GM18526 (cell line): Measurements from ENCODE around the gene SCARB2.

ENCODE experiments used
- POLR2A ChIP-seq: IDR thresholded peaks from 3 replicates; pipeline ENCODE4 v1.6.1; 2011; ENCODE audit not compliant: insufficient read length; ENCODE audit errors: extremely low read depth

The SCARB2 gene

DNA sequence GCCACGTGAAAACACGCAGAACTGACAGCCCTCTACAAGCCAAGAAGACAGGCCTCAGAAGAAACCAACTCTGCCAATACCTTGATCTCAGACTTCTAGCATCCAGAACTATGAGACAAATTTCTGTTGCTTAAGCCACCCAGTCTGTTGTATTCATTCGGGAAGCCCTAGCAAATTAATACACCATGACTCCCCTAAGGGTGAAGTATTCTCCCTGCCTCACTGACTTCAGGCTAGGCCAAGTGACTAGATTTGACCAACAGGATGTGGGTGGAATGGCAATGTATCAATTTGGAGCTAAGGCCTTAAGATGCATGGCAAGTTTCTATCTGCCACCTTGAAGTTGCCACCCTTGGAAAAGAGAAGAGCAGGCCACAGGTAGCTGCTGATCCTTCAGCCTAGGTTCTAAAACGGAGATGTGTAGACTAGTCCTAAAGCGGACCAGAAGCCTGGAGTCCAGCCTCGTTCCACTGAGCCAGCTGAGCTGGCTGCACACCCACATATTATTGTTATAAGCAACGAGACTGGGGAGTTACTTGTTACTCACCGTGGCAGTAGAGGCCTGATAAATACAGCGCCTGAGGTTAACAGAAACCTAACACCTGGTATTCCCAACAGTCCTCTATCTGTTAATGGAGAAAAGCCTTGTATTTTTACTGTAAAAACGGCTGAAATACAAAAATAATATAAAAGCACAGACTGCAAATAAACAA lies 16.4 kb downstream of the SCARB2 start:
- TF ChIP-seq POLR2A: no peak

DNA sequence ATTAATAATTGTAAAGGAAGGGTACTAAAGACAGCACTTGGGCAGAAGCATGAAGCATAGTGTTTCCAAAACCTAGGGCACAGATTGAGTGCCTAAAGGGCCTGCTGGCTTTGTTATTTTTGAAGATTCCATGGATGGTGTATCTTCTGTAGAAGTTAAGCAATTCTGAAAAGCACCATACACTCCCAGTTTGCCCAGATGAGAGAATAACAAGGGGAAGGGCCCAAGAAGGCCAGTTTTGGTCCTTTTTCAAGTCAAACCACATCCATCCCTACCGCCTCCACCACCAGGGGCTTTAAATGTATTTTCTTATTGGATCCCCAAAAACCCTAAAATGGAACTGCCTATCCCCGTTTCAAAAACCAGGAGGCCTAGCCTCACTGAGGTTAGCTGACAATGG lies 17.2 kb downstream of the SCARB2 start:
- no peak for TF ChIP-seq POLR2A

DNA sequence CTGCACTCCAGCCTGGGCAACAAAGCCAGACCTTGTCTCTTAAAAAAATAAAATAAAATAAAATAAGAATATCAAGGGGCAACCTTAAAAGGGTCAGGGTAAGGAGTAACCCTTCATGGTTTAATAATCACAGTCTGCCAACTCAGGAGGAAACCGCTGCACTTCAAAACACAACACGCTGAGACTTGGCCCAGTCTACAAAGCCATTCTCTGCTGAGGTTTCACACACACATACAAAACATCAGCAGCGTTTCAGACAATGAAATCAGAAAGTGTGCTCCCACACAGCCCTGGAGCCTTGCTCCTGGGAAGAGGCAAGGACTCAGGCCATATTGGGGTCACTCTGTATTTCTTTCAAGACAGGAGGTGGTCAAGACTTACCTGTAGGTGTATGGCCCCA lies 18.3 kb downstream of the SCARB2 start:
- no peak for TF ChIP-seq POLR2A

DNA sequence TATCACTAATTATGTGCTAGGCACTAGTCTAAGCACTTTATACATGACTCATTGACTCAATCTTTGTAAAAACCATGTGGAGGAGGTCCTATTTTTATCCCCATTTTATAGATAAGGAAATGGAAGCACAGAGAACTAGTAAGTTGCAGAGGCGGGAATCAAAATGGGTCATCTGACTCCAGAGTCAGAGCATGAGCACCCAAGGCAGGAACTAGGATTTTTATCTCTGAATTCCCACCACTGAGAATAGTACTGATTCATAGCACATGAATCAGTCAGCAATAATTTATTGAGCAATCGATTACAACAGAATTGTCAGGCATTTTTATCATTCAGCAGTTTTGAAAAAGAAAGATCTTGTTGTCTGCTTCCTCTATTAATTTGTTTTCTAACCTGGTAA lies 19.3 kb downstream of the SCARB2 start:
- no peak for TF ChIP-seq POLR2A

DNA sequence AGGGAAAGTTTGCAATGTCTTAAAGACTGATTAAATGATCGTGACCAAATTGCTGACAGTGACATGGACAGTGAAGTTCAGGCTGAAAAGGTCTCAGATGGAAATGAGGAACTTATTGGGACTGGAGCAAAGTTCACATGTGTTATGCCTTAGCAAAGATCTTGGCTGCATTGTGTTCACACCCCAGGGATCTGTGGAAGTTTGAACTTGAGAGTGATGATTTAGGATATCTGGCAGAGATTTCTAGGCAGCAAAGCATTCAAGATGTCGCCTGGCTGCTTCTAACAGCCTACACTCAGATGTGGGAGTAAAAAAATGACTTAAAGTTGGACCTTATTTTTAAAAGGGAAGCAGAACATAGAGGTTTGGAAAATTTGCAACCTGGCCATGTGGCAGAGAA lies 21.4 kb downstream of the SCARB2 start:
- TF ChIP-seq POLR2A: no peak

DNA sequence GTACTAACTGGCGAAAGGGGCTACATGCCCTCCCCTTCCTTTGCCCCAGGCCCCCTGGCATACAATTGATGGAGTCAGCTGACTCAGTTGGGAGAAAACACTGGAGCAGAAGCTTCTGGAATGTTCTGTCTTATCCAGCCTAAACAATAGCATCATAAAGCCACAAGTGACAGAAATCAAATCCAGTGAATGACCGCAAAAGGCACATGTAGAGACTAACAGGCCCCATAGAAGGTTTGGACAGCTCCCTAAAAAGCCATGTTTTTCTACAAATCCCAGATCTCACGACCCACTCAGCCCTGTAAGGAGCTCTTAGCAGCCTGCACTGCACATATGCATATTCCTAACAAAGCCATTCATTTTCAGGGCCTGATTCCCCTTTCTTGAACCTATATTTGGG lies 25.1 kb downstream of the SCARB2 start:
- no peak for TF ChIP-seq POLR2A

DNA sequence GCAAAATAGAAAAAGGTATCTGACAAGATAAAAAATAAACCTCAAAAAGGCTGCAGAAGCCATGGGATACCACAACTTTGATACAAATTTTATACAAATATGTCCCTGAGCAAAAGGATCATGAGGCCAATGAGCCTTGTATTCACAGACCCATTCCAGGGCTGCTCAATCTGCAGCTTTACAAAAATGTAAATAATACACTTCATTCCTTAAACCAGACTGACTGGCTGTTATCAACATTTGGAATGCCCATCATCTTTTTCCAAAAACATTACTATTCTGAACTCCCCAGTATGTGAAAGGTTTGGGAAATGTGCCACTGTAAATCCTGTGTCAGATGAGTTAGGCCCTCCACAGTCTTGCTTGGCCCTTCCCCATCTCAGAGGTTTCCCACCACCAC lies 25.5 kb downstream of the SCARB2 start:
- no peak for TF ChIP-seq POLR2A

DNA sequence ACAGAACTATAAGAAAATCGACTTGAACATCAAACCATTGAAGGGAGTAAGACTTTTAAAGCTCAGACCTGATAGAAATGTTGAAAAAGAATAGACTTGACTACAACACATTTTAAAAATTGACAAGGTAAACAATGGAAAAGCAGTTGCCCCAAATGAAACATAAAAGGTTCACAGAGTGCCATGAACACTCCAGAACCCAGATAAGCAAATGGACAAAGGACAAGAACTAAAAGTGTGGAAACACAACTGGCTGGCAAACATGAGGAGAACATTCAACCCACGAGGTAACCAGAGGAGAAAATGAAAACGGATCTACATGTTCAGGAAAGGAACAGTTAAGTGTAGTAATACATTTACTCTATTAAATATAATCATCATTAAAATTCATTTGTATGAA lies 26.5 kb downstream of the SCARB2 start:
- no peak for TF ChIP-seq POLR2A

DNA sequence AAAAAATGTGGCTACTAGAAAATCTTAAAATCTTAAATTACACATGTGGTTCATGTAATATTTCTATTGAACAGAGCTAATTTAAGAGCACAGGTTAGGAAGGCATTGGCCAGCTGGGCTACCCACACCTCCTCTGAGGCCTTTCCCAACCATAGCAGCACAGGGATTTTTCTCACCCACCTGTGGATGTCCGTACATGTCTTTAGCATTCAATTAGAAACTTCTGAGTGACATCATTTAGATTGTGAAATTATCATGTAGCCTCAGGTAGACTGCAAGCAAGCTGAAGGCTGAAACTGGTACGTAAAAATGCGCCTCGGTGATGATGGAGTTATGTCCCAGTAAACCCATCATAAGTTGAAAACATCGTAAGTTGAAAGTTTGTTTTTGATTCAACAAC lies 31.2 kb downstream of the SCARB2 start:
- TF ChIP-seq POLR2A: no peak

DNA sequence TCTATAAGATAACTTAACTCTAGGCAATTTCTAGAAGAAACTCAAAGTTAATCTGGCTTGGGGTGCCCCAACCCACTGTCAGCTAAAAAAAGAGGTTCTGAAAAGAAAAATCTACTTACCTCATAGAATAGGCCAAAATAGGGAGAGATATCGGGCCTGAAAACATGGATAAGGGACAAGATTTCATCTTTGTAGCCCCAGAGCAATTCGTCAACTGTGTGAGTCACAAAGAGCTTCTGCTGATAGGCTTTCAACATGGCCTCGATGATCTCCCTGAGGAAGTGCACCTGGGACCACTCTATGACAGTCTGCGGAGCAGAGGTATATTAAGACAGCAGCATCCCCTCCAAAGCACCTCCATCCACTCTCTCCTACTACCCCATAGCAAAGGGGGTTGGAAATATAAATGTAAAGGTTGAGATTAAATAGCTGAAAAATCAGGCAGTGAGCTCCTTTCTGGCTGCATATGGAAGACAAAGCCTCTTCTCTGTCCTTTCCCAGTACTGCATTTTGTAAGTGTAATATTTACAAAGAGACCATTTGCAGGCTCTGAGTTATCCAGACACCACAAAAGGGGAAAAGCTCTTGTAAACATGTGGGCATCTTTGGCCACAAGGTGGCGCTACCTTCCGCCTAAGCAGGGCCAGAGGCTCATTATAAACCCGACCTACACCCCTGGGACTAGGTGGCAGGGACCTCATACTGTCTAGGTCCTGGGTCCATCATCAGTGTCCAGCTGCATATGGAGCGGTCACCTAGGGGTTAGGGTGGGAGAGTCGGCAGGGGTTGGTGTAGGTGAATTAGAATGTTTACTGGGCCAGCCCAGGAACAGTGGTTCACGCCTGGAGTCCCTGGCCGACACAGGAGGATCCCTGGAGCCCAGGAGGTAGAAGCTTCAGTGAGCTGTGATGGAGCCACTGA lies 34.0 kb downstream of the SCARB2 start:
- no peak for TF ChIP-seq POLR2A

DNA sequence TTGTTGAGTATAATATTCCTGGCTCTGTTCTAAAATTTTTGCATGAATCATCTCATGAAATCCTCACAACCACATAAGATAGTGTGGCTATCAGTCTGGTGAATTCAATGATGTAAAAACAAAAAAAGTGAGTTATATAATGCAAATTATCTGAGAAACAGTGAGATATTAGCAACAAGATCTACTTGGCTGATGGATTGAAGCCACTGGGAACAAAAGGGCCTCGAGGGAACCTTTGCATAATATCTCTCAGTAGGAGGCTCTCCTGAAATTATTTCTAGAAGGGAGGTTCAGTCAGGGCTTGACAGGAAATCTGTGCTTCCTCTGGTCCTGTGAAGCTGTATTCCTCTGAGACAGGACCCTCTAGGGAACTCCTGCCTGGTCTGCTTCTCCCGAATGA lies 35.3 kb downstream of the SCARB2 start:
- no peak for TF ChIP-seq POLR2A

DNA sequence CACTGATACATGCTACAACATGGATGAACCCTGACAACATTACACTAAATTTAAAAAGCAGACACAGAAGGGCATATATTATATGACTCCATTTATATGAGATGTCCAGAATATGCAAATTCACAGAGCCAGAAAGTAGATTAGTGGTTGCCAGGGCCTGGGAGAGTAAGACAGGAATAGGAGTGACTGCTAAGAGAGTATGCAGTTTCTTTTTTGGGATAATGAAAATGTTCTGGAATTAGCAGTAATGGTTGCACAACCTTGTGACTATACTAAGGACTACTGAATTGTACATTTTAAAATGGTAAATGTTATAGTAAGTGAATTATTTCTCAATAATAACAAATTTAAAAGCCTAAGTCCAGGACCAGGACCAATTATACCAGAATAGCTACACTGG lies 35.9 kb downstream of the SCARB2 start:
- TF ChIP-seq POLR2A: no peak

DNA sequence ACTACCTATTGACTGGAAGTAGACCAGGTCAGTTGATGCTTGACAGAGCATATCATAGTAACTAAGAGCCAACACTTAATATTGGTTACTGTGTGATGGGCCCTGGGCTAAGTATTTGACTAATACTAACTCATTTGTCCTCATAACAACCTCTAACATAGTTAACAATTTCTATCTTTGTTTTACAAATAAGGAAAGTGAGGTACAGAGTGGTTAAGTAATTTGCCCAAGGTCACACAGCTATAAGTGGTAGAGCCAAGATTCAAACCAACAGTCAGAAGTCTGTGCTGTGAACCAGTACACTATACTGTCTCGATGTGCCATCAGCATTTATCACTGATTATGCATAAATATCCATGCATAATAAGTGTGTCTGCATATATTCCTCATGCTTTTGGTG lies 38.3 kb downstream of the SCARB2 start:
- TF ChIP-seq POLR2A: no peak

DNA sequence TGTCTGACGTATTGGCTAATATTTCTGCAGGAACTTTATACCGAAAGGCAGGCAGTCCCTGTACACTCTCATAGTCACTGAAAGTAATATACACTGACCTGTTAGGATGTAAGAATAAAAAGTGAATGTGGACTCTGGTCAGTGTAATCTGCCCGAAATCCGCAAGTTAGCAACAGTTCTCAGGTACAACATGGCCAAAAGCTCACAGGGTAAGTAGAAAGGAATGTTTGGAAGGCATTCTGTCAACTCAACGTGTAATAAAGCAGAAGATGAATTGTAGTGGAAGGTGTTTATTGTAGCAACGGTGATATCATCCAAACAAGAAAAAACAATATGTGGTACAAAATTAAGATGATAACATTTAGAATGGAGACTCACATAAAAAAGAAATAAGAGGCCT lies 39.4 kb downstream of the SCARB2 start:
- no peak for TF ChIP-seq POLR2A

DNA sequence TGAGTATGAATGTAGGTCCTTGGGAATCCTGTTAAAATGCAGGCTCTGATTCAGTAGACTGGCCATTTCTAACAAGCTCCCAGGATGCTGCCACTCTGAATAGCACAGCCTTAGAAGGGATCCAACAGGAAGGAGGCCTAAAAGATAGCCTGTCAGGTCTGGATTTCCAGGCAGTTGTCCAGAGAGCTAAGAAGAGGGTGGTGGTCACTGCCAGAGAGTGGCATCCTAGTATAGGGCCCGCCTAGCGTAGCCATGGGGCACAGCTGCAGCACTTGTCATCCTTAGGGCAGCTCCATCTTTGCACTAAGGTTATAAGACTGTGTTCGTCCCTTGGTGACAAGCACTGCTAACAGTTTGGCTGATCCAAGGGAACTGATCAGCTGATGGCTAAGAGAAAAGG lies 44.9 kb downstream of the SCARB2 start:
- TF ChIP-seq POLR2A: no peak

DNA sequence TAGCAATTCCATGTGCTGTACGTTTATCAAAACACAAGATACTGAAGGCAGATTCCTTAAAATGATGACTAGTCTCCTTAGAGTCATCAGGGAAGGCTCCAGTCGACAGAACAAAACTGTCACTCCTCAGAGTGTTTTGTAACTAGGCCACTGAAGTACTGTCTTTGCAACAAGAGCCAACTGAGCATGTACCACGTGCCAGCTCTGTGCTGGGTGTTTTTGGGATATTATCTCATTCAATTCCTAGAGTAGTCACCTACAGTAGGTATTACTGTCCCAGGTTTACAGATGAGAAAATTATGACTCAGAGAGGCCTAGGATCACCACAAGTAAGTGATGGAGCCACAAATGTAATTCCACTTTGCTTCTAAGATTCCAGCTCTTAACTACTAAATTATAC lies 47.1 kb downstream of the SCARB2 start:
- TF ChIP-seq POLR2A: no peak
